Measurements from ENCODE around the gene MDGA2. TPM values are rescaled to one million over a fixed set of nuclear protein-coding genes. Genes with fewer than 3 reads are reported as not detected.

The MDGA2 gene
- total RNA-seq, 1 donor from 2014 or later: not detected

DNA sequence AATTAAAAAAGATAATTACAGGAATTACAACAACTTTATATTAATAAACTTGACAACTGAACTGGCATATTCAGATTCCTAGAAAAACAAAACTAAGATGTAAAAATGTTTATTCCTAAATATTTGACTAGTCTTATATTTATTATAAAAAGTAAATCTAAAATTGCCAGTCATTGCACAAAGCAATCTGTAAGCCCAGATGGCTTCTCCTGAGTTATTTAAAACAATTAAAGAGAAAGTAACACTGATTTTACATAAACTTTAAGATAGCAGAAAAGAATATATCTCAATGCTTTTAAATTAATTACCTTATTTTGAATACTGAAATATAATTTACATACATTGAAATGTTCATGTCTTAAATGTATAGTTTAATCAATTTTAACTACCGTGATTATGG lies 589.7 kb downstream of the MDGA2 start:
- H3K36me3 Mint-ChIP-seq (ENCODE audit: low read depth): no peaks in the 10 kb centered on the region
- H3K9me3 Mint-ChIP-seq: no peaks in the 10 kb centered on the region
- H3K4me1 Mint-ChIP-seq: no peaks in the 10 kb centered on the region
- H3K4me3 Mint-ChIP-seq: no peak overlapping the region
- no peak for TF ChIP-seq CTCF (IDR thresholded peaks at IDR 0.05)
- intact Hi-C loops (cut with micrococcal nuclease): no loop called here
- no peak for ATAC-seq (ENCODE audit: low read depth)
- DNase-seq: no peak
- ChIA-PET POLR2A (no interaction called here), CTCF (no interaction called here)
- no peaks in the 10 kb centered on the region for H3K27me3 Mint-ChIP-seq
- H3K27ac Mint-ChIP-seq: no peak overlapping the region

- Mint-ChIP-seq H3K27ac (no peak overlapping the region), H3K4me3 (no peak overlapping the region), H3K9me3 (no peaks in the 10 kb centered on the region), H3K4me1 (no peaks in the 10 kb centered on the region), H3K36me3 (ENCODE audit: low read depth) (no peaks in the 10 kb centered on the region), H3K27me3 (no peaks in the 10 kb centered on the region)
- POLR2A ChIA-PET: no interaction called here
- no peak for DNase-seq
- CTCF ChIA-PET: no interaction called here
- intact Hi-C loops (cut with micrococcal nuclease): no loop called here
- no peak for TF ChIP-seq CTCF (IDR thresholded peaks at IDR 0.05)
- ATAC-seq (ENCODE audit: low read depth): no peak
Measured at GRCh38 chr14:47065326-47065725, 610.1 kb downstream of the MDGA2 start.

DNA sequence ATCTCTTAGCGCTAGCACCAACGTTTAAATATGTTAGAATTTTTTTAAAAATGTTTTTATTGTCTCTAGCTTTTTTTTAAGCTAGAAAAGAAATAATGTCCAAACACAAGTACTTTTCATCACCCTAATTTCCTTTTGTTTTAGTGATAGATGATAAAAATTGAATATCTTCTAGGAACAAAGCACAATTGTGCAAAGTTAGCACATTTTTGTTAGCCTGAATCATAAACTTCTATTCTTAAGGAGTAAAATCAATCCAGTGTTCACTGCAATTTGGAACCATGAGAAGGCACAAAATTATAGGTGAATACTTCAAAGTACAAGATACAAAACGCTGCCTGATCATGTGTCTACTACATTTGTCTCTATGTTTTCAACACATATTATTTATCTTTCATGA lies 615.4 kb downstream of the MDGA2 start:
- Mint-ChIP-seq H3K27me3 (no peaks in the 10 kb centered on the region), H3K36me3 (ENCODE audit: low read depth) (no peaks in the 10 kb centered on the region), H3K27ac (no peak overlapping the region), H3K9me3 (peaks cover 2% of the 10 kb centered on the region), H3K4me3 (no peak overlapping the region), H3K4me1 (no peaks in the 10 kb centered on the region)
- CTCF ChIA-PET: no interaction called here
- no peak for TF ChIP-seq CTCF (IDR thresholded peaks at IDR 0.05)
- no peak for DNase-seq
- ATAC-seq (ENCODE audit: low read depth): no peak
- POLR2A ChIA-PET: no interaction called here
- intact Hi-C loops (cut with micrococcal nuclease): no loop called here

GRCh38 chr14:47057364-47057763 lies 618.0 kb downstream of the MDGA2 start:
- Mint-ChIP-seq H3K4me1 (no peaks in the 10 kb centered on the region), H3K27me3 (no peaks in the 10 kb centered on the region), H3K27ac (no peak overlapping the region), H3K36me3 (ENCODE audit: low read depth) (no peaks in the 10 kb centered on the region), H3K9me3 (peaks cover 5% of the 10 kb centered on the region), H3K4me3 (no peak overlapping the region)
- no peak for TF ChIP-seq CTCF (IDR thresholded peaks at IDR 0.05)
- ATAC-seq (ENCODE audit: low read depth) (no peak), DNase-seq (no peak)
- POLR2A ChIA-PET: no interaction called here
- intact Hi-C loops (cut with micrococcal nuclease): no loop called here
- CTCF ChIA-PET: no interaction called here

GRCh38 chr14:47044841-47045240 lies 630.6 kb downstream of the MDGA2 start:
- H3K27me3 Mint-ChIP-seq: no peaks in the 10 kb centered on the region
- H3K36me3 Mint-ChIP-seq (ENCODE audit: low read depth): no peaks in the 10 kb centered on the region
- H3K27ac Mint-ChIP-seq: no peak overlapping the region
- POLR2A ChIA-PET: no interaction called here
- ATAC-seq (ENCODE audit: low read depth) (no peak), DNase-seq (no peak)
- TF ChIP-seq CTCF (IDR thresholded peaks at IDR 0.05): no peak
- intact Hi-C loops (cut with micrococcal nuclease): no loop called here
- H3K4me3 Mint-ChIP-seq: no peak overlapping the region
- no peaks in the 10 kb centered on the region for H3K9me3 Mint-ChIP-seq
- no peaks in the 10 kb centered on the region for H3K4me1 Mint-ChIP-seq
- CTCF ChIA-PET: no interaction called here

All from activated B cell treated with CpG ODN at 0.5 μM for 24 hours (primary cell).